ENCODE results near the gene DYRK1A.

The DYRK1A gene

DNA sequence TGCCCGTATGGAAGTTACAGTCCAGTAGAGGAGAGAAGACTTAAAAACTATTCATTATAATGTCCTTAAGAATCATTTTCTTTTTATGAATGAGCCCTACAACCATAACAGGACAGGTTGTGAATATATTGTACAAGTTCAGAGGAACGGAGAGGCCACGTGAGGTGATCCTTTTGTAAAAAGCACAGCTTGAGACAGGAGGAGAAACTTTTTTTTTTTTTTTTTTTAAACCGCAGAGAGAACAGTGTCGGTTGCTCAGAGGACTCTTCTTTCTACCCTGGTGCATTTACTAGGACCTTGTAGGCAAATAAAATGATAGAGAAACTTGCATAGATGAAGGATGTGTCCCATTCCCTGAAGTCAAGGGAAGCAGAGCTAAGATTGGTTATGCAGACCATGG lies 32.1 kb downstream of the DYRK1A start:
- Histone ChIP-seq H3K4me3 (ENCODE audit: low read length) (no peak overlapping the region), H3K36me3 (ENCODE audit: control insufficient read depth, insufficient read depth, low read length) (no peaks in the 10 kb centered on the region), H3K27me3 (ENCODE audit: control insufficient read depth, insufficient read depth, low read length) (no peaks in the 10 kb centered on the region), H3K27ac (ENCODE audit: low read depth, low read length) (no peak overlapping the region), H3K9ac (ENCODE audit: low read length) (no peak overlapping the region), H3K4me1 (ENCODE audit: control insufficient read depth, insufficient read depth, low read length) (no peaks in the 10 kb centered on the region)

DNA sequence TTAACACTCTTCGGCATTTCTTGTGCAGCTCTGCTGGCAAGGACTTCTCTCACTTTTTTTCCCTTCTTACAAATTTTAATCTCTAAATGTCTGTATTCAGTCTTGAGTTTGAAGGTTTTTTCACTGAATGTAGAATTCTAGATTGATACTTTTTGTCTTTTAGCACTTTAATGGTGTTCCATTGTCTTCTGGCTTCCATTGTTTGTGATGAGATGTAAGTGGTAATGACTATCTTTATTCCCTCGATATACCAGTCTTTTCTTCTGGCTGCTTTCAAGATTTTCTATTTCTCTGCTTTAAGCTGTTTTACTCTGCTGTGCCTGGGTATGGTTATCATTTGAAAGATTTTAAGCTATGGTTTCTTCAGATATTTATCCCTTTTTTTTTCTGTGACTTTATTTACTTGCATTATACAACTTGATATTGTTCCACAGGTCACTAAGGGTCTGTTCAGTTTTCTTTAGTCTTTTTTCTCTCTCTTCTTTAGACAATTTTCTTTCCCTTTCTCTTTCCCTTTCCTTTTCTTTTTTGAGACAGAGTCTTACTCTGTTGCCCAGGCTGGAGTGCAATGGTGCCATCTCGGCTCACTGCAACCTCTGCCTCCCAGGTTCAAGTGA lies 35.8 kb downstream of the DYRK1A start:
- no peak overlapping the region for H3K9ac ChIP-seq (ENCODE audit: low read length)
- H3K4me1 ChIP-seq (ENCODE audit: control insufficient read depth, insufficient read depth, low read length) = peaks cover 3% of the 10 kb centered on the region
- no peaks in the 10 kb centered on the region for H3K36me3 ChIP-seq (ENCODE audit: control insufficient read depth, insufficient read depth, low read length)
- H3K4me3 ChIP-seq (ENCODE audit: low read length) = no peak overlapping the region
- H3K27me3 ChIP-seq (ENCODE audit: control insufficient read depth, insufficient read depth, low read length) = no peaks in the 10 kb centered on the region
- no peak overlapping the region for H3K27ac ChIP-seq (ENCODE audit: low read depth, low read length)

DNA sequence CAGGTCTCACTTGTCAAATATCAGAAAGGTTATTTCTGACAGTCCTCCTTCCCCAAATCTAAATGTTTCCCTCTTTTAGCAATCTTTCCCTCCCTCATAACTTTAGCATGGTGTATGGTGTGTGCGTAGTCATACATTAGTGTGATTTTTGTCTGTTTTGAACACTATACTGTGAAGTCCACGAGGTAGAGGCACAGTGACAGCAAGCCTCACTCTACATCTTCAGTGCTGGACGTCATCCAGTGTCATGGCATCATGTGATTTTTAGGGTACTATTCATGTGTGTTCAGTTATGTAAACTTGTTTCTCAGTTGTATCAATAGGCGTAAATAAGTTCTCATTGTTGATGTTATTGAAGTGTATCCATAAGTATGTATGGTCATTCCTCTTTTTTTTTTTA lies 39.1 kb downstream of the DYRK1A start:
- no peak overlapping the region for H3K27ac ChIP-seq (ENCODE audit: low read depth, low read length)
- H3K36me3 ChIP-seq (ENCODE audit: control insufficient read depth, insufficient read depth, low read length) = no peaks in the 10 kb centered on the region
- no peaks in the 10 kb centered on the region for H3K27me3 ChIP-seq (ENCODE audit: control insufficient read depth, insufficient read depth, low read length)
- peaks cover 3% of the 10 kb centered on the region for H3K4me1 ChIP-seq (ENCODE audit: control insufficient read depth, insufficient read depth, low read length)
- no peak overlapping the region for H3K4me3 ChIP-seq (ENCODE audit: low read length)
- H3K9ac ChIP-seq (ENCODE audit: low read length) = no peak overlapping the region

DNA sequence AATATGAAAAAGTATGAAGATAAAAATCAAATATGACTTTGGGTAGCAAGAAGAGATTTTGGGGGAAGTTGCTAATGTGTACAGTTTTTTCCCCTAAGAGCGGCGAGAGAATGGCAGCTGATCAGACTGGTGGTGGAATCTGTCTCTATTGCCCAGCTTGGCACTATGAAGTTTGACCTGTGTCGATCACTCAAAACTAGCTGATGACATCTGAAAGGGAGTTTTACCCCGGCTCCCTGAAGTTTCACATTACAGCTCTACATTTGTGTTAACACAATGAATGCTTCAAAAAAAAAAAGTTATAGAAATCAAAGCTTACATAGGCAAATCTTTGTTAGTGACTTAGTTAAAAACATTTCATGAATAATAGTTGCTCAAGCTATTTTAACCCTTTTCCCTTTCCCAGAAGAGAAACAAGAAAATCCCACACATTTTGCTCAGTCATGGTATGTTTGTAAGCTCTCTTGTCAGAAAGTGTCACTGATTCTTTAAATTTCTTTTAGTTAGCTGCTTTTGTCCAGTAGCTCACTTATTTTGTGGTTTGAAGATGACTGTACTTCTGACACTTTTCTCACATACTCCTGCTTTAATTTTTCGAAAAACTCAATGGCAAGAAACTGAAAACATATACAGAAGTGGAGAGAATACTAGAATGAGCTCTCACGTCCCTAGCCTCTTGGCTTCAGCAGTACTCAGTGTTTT lies 41.3 kb downstream of the DYRK1A start:
- no peak overlapping the region for H3K9ac ChIP-seq (ENCODE audit: low read length)
- no peak overlapping the region for H3K27ac ChIP-seq (ENCODE audit: low read depth, low read length)
- no peaks in the 10 kb centered on the region for H3K36me3 ChIP-seq (ENCODE audit: control insufficient read depth, insufficient read depth, low read length)
- no peaks in the 10 kb centered on the region for H3K27me3 ChIP-seq (ENCODE audit: control insufficient read depth, insufficient read depth, low read length)
- H3K4me3 ChIP-seq (ENCODE audit: low read length) = no peak overlapping the region
- H3K4me1 ChIP-seq (ENCODE audit: control insufficient read depth, insufficient read depth, low read length) = peaks cover 8% of the 10 kb centered on the region

DNA sequence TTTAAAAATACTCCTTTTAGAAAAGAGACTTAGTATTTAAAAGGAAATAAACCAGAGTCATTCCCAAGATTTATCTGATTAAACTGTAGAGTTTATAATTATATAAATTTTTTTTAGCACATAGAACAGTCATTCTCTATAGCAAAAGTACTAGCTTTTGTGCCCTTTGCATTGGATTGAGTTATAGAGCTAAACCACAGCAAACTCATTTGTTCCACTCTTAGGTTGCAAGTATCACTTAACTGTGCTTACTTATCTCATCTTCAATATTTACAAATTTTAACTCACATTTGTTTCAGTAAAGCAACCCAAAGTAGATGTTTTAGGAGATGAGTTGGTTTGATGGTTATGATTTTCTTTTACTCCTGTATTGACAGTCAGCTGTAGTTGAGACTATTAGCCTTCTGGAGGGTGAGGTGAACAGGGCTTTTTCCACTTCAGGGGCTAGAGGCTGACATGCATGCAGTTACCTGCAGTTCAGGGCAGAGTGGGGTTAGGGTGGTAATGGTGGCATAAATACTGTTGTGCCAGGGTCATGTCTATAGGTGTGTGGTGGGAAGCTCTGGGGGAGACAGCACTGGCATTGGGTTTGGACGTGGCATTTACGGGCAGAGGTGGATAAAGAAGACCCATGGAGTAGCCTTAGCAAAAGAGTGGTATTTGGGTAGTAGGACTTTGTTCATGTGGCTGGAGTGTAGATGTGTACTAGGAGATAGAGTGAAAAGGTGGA lies 42.1 kb downstream of the DYRK1A start:
- Histone ChIP-seq H3K9ac (ENCODE audit: low read length) (no peak overlapping the region), H3K4me3 (ENCODE audit: low read length) (no peak overlapping the region), H3K27ac (ENCODE audit: low read depth, low read length) (no peak overlapping the region), H3K4me1 (ENCODE audit: control insufficient read depth, insufficient read depth, low read length) (peaks cover 9% of the 10 kb centered on the region), H3K36me3 (ENCODE audit: control insufficient read depth, insufficient read depth, low read length) (no peaks in the 10 kb centered on the region), H3K27me3 (ENCODE audit: control insufficient read depth, insufficient read depth, low read length) (no peaks in the 10 kb centered on the region)

DNA sequence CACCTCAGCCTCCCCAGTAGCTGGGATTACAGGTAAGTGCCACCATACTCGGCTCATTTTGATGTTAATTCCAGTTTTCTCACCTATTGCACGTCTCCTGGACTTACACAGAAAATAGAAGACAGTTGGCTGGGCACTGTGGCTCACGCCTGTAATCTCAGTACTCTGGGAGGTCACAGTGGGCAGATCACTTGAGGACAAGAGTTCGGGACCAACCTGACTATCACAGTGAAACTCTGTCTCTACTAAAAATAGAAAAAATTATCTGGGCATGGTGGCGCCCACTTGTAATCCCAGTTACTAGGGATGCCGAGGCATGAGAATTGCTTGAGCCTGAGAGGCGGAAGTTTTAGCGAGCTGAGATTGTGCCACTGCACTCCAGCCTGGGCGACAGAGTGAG lies 44.1 kb downstream of the DYRK1A start:
- Histone ChIP-seq H3K4me1 (ENCODE audit: control insufficient read depth, insufficient read depth, low read length) (peaks cover 8% of the 10 kb centered on the region), H3K36me3 (ENCODE audit: control insufficient read depth, insufficient read depth, low read length) (no peaks in the 10 kb centered on the region), H3K4me3 (ENCODE audit: low read length) (no peak overlapping the region), H3K27ac (ENCODE audit: low read depth, low read length) (no peak overlapping the region), H3K9ac (ENCODE audit: low read length) (no peak overlapping the region), H3K27me3 (ENCODE audit: control insufficient read depth, insufficient read depth, low read length) (no peaks in the 10 kb centered on the region)

DNA sequence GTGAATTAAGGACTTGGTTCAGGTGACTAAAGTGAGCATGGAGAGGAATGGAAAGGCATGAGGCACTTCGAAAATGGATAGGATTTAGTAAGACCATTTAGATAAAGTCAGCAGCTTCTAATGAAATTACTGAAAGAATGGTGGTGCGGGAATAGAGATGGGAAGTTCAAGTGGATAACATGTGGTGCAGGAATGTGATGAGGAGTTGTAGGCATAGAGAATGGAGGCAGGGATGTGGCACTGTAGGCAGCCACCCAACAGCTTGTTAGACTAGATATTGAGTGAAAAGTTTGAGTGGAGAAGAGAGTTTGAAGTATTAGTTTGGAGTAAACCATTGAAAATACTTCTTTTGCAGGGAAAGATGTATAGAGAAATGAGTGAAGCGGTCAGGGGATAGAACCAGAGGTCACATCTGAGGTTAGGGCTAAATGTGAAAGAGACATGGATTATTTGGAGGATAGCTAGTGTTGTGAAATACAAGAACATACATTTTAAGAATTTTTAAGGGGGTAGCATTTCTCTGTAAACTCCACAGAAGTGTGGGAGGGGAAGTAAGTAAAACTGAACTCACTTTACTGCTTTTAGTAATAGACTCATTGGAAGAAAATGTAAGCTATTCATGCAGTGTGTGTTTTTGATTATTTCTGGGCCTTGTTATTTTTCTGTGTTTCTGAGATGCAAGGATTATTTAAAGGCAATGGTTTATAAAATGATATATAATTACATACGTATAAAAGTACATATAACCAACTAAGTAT lies 46.2 kb downstream of the DYRK1A start:
- no peak overlapping the region for H3K4me3 ChIP-seq (ENCODE audit: low read length)
- no peak overlapping the region for H3K27ac ChIP-seq (ENCODE audit: low read depth, low read length)
- H3K27me3 ChIP-seq (ENCODE audit: control insufficient read depth, insufficient read depth, low read length) = no peaks in the 10 kb centered on the region
- no peaks in the 10 kb centered on the region for H3K36me3 ChIP-seq (ENCODE audit: control insufficient read depth, insufficient read depth, low read length)
- peaks cover 6% of the 10 kb centered on the region for H3K4me1 ChIP-seq (ENCODE audit: control insufficient read depth, insufficient read depth, low read length)
- no peak overlapping the region for H3K9ac ChIP-seq (ENCODE audit: low read length)

DNA sequence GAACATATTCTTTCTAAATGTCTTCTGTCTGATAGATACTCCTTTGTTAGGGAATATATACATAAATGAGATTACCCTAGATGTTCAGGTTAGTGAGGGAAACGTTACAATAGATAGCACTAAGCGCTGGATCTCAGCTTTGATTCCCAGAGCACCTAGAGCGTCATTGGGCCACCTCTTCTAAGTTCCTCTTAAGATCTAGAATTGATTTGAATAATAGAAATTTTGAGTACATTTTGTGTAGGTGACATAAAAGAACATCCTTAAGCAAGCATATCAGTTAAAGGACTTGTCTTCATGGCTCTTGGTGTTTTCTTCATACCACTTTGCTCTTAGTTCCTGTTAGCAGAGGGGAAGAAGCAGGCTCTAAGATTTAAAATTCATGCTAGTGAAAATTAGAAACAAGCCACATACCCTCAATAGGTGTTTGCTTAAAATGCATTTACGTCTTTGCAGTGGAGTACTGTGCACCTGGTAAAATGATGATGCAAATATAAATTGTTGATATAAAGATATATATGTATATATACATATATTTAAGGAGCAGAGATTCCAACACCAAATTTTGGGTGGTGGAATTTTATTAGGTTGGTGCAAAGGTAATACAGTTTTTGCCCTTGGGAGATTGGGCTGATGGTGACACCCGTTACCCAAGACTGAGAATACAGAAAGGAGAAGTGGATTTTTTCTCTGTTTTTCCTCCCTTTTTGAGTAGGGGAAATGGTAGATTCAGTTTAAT lies 47.1 kb downstream of the DYRK1A start:
- no peak overlapping the region for H3K4me3 ChIP-seq (ENCODE audit: low read length)
- H3K27ac ChIP-seq (ENCODE audit: low read depth, low read length) = no peak overlapping the region
- no peak overlapping the region for H3K9ac ChIP-seq (ENCODE audit: low read length)
- H3K27me3 ChIP-seq (ENCODE audit: control insufficient read depth, insufficient read depth, low read length) = no peaks in the 10 kb centered on the region
- H3K4me1 ChIP-seq (ENCODE audit: control insufficient read depth, insufficient read depth, low read length) = peaks cover 6% of the 10 kb centered on the region
- H3K36me3 ChIP-seq (ENCODE audit: control insufficient read depth, insufficient read depth, low read length) = no peaks in the 10 kb centered on the region

DNA sequence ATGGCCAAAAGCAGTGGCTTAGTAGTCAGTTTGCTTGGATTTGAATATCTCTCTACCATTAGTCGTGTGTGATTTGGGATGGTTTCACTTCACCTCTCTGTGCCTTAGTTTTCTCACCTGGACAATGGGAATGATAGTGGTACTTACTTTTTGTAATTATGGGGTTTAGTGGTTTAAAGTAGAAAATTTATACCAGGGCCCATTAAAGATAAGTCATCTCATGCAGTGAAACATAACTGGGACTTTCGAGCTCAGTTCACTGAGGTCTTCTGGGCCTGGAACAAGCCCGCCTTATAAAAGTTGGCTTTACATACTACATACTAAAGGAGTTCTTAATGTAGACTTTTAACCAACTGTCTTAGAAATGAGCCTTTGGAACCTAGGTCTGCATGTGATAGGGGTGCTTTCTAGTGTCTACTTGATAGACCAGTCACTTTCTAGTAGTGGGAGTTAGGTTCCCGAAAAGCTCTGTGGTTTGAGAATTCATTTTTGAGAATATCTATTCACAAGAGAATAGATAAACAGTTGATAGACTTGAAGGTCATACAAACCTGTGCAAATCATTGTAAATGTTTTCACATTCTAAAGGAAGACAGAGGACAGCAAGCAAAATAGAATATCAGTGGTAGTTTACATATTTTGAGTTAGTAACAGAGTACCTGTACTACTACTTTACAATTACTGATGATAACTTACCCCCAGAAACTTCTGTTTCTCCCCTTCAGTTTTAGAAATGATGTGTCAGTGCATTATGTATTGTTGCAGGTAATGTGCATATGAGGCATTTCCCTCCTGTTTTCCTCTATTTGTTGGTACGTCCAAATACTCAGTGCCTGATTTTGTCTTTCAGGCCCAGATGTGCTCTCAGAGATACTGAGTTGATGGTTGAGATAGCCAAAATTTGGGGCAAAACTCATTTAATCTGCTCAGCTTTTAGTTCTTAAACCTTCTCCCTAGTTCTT lies 48.0 kb downstream of the DYRK1A start:
- H3K4me3 ChIP-seq (ENCODE audit: low read length) = no peak overlapping the region
- no peaks in the 10 kb centered on the region for H3K27me3 ChIP-seq (ENCODE audit: control insufficient read depth, insufficient read depth, low read length)
- H3K9ac ChIP-seq (ENCODE audit: low read length) = no peak overlapping the region
- H3K27ac ChIP-seq (ENCODE audit: low read depth, low read length) = no peak overlapping the region
- no peaks in the 10 kb centered on the region for H3K36me3 ChIP-seq (ENCODE audit: control insufficient read depth, insufficient read depth, low read length)
- peaks cover 9% of the 10 kb centered on the region for H3K4me1 ChIP-seq (ENCODE audit: control insufficient read depth, insufficient read depth, low read length)

DNA sequence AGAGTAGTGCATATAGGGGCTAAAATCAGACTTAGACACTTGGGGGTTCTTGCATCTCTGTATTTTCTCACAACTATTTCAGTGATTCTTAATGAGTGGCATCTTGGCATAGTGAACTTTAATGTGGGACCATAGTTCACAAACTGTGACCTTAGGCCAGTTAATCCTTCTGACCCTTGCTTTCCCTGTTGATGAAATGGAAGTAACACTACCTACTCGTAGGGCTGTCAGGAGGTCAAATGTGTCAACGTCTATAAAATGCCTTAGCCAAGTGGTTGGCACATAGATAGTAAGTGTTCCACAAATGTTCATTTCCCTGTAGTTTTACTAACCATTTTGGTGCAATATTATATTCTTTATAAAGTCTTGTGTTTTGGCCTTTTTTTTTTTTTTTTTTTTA lies 49.4 kb downstream of the DYRK1A start:
- no peaks in the 10 kb centered on the region for H3K27me3 ChIP-seq (ENCODE audit: control insufficient read depth, insufficient read depth, low read length)
- H3K4me3 ChIP-seq (ENCODE audit: low read length) = no peak overlapping the region
- H3K27ac ChIP-seq (ENCODE audit: low read depth, low read length) = no peak overlapping the region
- H3K4me1 ChIP-seq (ENCODE audit: control insufficient read depth, insufficient read depth, low read length) = peaks cover 11% of the 10 kb centered on the region
- H3K9ac ChIP-seq (ENCODE audit: low read length) = no peak overlapping the region
- no peaks in the 10 kb centered on the region for H3K36me3 ChIP-seq (ENCODE audit: control insufficient read depth, insufficient read depth, low read length)

DNA sequence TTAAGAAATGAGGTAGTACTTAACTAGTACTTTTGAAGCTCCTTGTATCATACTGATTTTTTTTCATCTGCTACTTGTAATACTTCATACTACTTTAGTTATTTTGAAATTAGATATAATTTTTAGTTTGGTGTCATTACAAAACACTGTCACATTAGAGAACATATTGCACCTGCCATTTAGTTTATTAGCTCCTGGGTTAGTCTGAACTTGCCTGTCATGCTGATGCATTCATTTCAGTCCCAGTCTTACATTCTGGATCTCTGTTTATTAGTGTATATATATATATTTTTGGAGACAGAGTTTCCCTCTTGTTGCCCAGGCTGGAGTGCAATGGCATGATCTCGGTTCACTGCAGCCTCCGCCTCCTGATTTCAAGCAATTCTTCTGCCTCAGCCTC lies 50.3 kb downstream of the DYRK1A start:
- Histone ChIP-seq H3K9ac (ENCODE audit: low read length) (no peak overlapping the region), H3K4me1 (ENCODE audit: control insufficient read depth, insufficient read depth, low read length) (peaks cover 11% of the 10 kb centered on the region)

More for the DNA sequence above, 50.3 kb downstream of the DYRK1A start:
- Histone ChIP-seq H3K4me3 (ENCODE audit: low read length) (no peak overlapping the region), H3K36me3 (ENCODE audit: control insufficient read depth, insufficient read depth, low read length) (no peaks in the 10 kb centered on the region), H3K27me3 (ENCODE audit: control insufficient read depth, insufficient read depth, low read length) (no peaks in the 10 kb centered on the region), H3K27ac (ENCODE audit: low read depth, low read length) (no peak overlapping the region)
